IPS-18a (cell line): ENCODE measurements around the gene MYO1A.
"Not testable (repeated sequence)": the region's sequence is repeated elsewhere in the genome, so short reads cannot be mapped to it uniquely, and the experiment has no call there.

Source experiments
- H3K27ac ChIP-seq: one replicate; pipeline ENCODE4 v1.5.1; 2013; ENCODE audit warnings: low read length
- H3K27me3 ChIP-seq: one replicate; pipeline ENCODE4 v1.6.1; 2013; ENCODE audit warnings: mild to moderate bottlenecking, low read length; ENCODE audit not compliant: control insufficient read depth, insufficient read depth
- H3K36me3 ChIP-seq: one replicate; pipeline ENCODE4 v1.6.1; 2013; ENCODE audit warnings: low read depth, low read length; ENCODE audit not compliant: control insufficient read depth
- H3K4me1 ChIP-seq: one replicate; pipeline ENCODE4 v1.6.1; 2013; ENCODE audit warnings: low read depth, low read length; ENCODE audit not compliant: control insufficient read depth
- H3K4me3 ChIP-seq: one replicate; pipeline ENCODE4 v1.5.1; 2013; ENCODE audit warnings: low read length
- H3K9ac ChIP-seq: one replicate; pipeline ENCODE4 v1.6.1; 2013; ENCODE audit warnings: mild to moderate bottlenecking, low read length, moderate library complexity
- H3K9me3 ChIP-seq: one replicate; pipeline ENCODE4 v1.6.1; 2013; ENCODE audit warnings: low read depth, low read length; ENCODE audit not compliant: control insufficient read depth

Gene MYO1A

DNA sequence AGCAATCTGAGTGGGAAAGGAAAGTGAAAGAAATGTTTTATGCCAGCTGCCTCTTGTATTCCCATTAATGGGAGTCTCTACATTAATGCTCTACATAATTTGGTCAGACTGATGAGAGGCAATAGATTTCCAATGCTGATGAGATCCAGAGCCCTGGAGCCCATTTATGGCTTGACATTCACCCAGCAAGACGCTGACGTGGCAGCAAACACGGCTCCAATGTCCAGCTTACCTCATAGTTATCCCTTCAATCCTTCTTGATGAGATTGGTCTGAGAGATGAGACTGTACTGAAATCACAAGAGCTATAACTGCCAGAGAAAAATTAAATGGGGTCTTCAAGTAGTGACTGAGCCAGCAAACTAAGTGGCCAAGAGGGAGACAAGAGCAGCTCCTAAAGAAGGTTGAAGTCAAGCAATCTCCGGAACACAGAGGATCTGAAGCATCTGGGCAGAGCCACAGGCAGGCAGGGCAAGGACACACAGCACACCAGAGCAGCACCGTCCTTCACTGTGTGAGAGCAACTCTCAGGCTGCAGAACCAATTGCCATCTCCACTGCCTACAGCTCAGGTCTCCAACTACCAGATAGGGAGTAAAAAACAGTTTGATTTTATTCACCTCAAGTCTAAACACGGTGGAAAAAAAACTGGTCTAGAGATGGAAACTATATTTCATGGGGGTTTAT is 7.3 kb upstream of the MYO1A start:
- Histone ChIP-seq H3K4me1 (no peaks in the 10 kb centered on the region), H3K9ac (no peak overlapping the region), H3K36me3 (peaks cover 50% of the 10 kb centered on the region), H3K9me3 (no peaks in the 10 kb centered on the region), H3K4me3 (no peak overlapping the region), H3K27me3 (no peaks in the 10 kb centered on the region), H3K27ac (no peak overlapping the region)

DNA sequence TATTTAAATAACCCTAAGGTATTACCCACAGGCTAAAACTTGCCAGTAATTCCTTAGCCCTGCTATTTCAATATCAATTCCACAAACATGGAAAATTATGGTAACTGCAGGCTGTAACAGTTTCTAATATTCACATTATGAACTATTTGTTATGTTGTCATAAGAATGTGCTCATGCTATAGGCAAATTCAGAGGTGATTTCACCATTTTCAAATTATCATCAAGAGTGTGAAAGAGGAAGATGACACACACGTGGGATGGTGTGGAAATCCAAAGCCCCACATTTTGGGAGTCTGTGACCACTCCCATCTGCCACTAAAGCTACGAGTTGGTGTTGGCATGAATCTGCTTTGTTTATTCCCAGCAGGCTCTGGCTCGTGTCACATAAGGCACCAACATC is 5.9 kb upstream of the MYO1A start:
- no peaks in the 10 kb centered on the region for H3K9me3 ChIP-seq
- H3K4me3 ChIP-seq = no peak overlapping the region
- H3K27ac ChIP-seq = no peak overlapping the region
- no peak overlapping the region for H3K9ac ChIP-seq
- no peaks in the 10 kb centered on the region for H3K4me1 ChIP-seq
- peaks cover 46% of the 10 kb centered on the region for H3K36me3 ChIP-seq
- H3K27me3 ChIP-seq = no peaks in the 10 kb centered on the region

DNA sequence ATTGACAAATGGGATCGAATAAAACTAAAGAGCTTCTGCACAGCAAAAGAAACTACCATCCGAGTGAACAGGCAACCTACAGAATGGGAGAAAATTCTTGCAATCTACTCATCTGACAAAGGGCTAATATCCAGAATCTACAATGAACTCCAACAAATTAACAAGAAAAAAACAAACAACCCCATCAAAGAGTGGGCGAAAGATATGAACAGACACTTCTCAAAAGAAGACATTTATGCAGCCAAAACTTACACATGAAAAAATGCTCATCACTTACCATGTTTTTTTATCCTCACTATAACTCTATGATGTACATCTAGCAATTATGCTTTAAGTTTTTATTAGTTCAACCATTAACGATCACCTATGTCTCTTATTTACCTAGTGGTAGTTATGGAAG is 4.0 kb upstream of the MYO1A start:
- not testable (repeated sequence) for H3K4me3 ChIP-seq, H3K27ac ChIP-seq, H3K9me3 ChIP-seq, H3K27me3 ChIP-seq, H3K4me1 ChIP-seq, H3K9ac ChIP-seq
- H3K36me3 ChIP-seq = peaks cover 27% of the 10 kb centered on the region

DNA sequence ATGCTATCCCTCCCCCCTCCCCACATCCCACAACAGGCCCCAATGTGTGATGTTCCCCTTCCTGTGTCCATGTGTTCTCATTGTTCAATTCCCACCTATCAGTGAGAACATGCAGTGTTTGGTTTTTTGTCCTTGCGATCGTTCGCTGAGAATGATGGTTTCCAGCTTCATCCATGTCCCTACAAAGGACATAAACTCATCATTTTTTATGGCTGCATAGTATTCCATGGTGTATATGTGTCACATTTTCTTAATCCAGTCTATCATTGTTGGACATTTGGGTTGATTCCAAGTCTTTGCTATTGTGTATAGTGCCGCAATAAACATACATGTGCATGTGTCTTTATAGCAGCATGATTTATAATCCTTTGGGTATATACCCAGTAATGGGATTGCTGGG is 3.2 kb upstream of the MYO1A start:
- H3K9me3 ChIP-seq, H3K27me3 ChIP-seq, H3K4me3 ChIP-seq, H3K27ac ChIP-seq, H3K4me1 ChIP-seq, H3K9ac ChIP-seq: not testable (repeated sequence)
- peaks cover 19% of the 10 kb centered on the region for H3K36me3 ChIP-seq

DNA sequence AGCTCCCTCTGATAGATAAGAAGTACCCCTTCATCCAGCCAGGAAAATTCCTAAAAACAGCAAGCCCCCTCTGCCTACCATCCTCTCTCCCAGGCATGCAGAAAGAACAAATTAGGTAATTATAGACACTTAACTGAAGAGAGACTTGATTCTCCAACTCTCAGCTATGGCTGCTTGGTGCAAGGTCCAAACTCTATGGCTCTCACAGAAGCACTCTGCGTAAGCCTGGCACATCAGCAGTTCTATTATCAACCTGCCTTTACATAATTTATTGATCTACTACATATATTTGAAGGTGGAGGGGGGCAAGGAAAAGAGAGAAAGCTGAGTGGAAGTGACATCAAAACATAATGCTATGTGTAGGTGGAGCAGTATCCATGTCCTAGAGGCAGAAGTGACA is 1.1 kb upstream of the MYO1A start:
- H3K27me3 ChIP-seq = no peaks in the 10 kb centered on the region
- H3K9me3 ChIP-seq = no peaks in the 10 kb centered on the region
- H3K27ac ChIP-seq = no peak overlapping the region
- H3K9ac ChIP-seq = no peak overlapping the region
- H3K4me3 ChIP-seq = no peak overlapping the region
- H3K36me3 ChIP-seq = no peaks in the 10 kb centered on the region
- no peaks in the 10 kb centered on the region for H3K4me1 ChIP-seq

DNA sequence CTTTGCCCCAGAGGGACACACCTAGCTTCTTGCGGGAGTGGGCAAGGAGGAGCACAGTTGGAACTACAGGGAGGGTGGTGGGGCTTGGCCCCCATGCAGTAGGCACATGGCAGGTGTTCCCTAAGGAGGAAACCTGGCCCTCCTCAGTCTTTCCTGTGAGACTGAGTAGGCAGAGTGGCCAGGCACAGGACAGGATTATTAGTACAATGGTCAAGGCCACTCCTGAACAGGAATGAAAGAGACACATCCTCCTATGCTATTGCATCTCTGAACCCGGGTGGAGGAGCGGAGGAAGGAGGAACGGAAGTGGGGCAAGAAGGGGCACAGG is 846 bp downstream of the MYO1A start:
- Histone ChIP-seq H3K36me3 (no peaks in the 10 kb centered on the region), H3K9ac (no peak overlapping the region), H3K4me1 (no peaks in the 10 kb centered on the region), H3K27ac (no peak overlapping the region), H3K9me3 (no peaks in the 10 kb centered on the region), H3K4me3 (no peak overlapping the region), H3K27me3 (no peaks in the 10 kb centered on the region)

DNA sequence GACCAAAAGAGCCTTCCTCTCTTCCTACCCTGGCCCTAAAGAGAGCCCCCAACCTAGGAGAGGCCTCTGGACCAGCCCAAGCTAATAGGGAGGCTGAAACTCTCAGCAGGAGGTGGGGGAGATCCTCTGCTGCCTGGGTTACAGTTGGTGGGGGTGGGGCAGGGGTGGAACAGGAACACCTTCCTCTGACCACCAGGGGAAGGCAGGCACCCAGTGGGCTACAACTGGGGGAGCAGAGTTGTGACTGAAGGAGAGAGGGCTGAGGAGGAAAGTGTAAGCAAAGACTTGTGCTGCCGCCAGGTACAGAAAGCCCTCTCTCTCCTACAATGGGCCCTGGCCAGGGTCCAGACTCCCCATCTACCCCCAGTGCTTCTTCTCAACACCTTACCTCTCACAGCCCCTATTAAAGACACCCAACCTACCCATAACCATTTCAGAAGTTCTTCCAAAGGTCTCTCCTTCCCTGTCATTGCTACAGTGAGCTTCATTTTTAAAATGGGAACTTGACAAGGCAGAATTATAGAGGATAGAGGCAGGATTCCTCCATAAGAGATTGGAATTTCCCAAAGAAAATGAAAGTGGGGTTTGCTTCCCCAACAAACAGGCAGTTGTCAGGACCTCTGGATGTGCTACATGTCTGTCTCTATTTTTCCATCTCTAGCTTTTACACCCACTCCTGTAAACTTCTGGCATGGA is 1.4 kb downstream of the MYO1A start:
- Histone ChIP-seq H3K36me3 (no peaks in the 10 kb centered on the region), H3K4me1 (no peaks in the 10 kb centered on the region), H3K27me3 (no peaks in the 10 kb centered on the region), H3K27ac (no peak overlapping the region), H3K9me3 (no peaks in the 10 kb centered on the region), H3K9ac (no peak overlapping the region), H3K4me3 (no peak overlapping the region)

DNA sequence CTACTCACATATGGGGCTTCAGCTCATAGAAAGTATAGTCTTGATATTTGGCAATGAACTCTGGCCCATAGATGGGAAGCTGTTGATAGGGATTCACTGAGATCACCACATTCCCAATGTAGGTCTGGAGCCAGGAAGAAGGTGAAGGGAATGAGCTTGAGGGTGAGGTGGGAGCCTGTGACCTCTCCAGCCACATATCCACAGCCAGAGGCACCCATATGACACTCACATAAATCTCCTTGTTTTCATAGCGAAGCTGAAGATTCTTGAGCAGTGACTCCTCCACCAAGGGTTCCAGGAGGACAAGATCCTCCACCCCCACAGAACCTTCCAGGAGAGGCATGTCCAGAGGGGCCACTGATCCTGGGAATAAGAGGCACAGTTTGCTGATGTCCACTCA is 1.9 kb downstream of the MYO1A start:
- Histone ChIP-seq H3K27ac (no peak overlapping the region), H3K27me3 (no peaks in the 10 kb centered on the region), H3K4me1 (no peaks in the 10 kb centered on the region), H3K9me3 (no peaks in the 10 kb centered on the region), H3K36me3 (no peaks in the 10 kb centered on the region), H3K4me3 (no peak overlapping the region), H3K9ac (no peak overlapping the region)

DNA sequence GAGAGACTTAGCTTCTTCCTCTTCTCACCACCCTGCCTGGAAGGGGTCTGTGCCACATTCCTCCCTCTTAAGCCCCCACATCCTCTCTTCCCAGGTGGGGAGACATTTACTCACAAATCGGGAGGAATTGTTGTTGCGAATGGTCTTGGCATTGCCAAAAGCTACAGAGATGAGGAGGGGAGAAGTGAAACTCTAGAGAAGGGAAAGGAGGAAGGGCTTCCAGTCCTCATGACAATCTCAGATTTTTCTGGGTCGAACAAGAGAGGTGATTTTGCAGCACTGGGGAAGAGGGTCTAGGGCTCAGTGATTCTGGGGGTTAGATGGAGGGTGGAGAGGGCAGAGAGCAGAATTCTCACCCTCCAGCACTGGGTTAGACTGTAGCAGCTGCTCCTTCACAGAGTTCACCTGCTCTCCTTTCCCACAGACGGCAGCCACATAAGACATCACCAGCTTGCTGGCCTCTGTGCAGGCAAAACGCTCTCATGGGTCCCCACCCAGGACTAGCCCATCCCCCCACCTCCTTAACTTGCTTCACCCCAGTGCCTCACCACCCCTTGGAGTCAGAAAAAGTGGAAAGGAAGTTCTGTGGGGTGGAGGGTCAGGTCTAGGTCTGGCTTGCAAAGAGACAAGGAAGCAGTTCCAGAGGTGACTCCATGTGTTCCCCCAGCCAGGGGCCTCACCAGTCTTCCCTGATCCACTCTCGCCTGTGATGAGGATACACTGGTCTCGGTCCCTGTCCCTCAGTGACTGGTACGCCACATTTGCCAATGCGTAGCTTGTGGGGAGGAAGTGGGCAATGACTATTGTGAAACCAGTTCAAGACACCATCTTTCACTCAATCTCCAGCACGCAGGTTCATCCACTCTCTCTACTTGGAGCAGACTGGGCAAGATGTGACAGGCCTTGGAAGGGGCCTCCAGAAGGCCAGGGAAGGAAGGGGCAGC is 2.7 kb downstream of the MYO1A start:
- Histone ChIP-seq H3K4me3 (no peak overlapping the region), H3K9me3 (no peaks in the 10 kb centered on the region), H3K4me1 (no peaks in the 10 kb centered on the region), H3K27ac (no peak overlapping the region), H3K27me3 (no peaks in the 10 kb centered on the region), H3K9ac (no peak overlapping the region), H3K36me3 (no peaks in the 10 kb centered on the region)

DNA sequence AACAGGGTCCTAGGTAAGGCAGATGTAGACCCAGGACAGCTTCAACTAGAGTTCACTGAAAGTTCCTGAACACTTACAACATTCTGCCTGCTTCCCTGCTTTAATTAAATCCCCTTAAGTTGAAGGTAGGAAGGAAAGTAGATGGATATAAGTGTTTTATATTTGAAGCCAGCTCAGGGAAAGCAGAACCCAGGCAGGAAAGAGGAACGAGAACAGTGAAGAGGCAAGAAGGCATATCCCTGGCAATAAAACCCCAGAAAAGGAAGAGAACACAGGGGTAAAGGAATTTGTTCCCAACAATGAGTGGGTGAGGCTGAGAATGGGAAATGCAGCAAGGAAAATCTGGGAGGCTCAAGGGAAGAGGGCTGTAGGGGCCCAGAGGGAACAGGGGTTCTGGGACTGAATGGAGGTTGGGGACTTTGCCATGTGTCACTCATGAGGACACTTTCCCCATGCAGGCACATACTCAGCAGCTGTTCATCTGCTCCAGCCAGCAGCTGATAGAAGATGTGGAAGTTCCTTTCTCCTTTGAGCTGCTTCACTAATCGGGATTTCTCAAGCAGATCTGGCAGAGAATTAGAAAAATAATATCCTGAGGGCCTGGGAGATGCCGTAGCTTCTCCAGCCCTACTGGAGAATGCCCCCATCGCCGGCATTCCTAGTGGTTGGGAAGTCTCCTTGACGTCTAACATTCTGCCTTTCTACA is 3.7 kb downstream of the MYO1A start:
- Histone ChIP-seq H3K27ac (no peak overlapping the region), H3K36me3 (no peaks in the 10 kb centered on the region), H3K4me1 (no peaks in the 10 kb centered on the region), H3K27me3 (no peaks in the 10 kb centered on the region), H3K9ac (no peak overlapping the region), H3K9me3 (no peaks in the 10 kb centered on the region), H3K4me3 (no peak overlapping the region)

DNA sequence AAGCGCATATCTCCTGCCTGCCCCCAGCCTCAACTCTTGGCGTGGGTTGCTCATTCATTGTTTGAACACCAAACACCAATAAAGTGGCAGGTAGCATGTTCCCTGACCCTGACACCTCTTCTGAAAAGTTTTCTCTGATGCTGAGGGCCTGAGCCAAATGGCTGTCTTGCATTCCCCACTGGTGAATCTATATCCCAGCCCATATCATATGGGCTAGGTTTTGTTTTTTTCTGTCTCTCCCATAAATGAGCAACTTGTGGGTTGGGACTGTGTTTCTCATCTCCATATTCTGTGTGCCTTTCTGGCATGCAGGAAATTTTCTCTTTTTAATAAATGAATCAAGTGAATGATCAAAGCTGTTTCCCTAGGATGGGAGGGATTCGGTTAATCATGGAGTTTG is 5.0 kb downstream of the MYO1A start:
- H3K9ac ChIP-seq = no peak overlapping the region
- no peaks in the 10 kb centered on the region for H3K36me3 ChIP-seq
- H3K27me3 ChIP-seq = no peaks in the 10 kb centered on the region
- no peaks in the 10 kb centered on the region for H3K9me3 ChIP-seq
- H3K27ac ChIP-seq = no peak overlapping the region
- no peak overlapping the region for H3K4me3 ChIP-seq
- H3K4me1 ChIP-seq = no peaks in the 10 kb centered on the region
